C4-2B (cell line): ENCODE results near the gene NEURL3.

Source experiments
- ZFX ChIP-seq: fragments of 450-650 bp; IDR thresholded peaks from 2 replicates; pipeline ENCODE4 v1.6.1; 2017
- TF ChIP-seq, protein P1 (sequence below): fragments of 450-650 bp; conservative IDR thresholded peaks from 2 replicates; pipeline ENCODE4 v1.5.1; 2017; ENCODE audit warnings: mild to moderate bottlenecking

DNA sequence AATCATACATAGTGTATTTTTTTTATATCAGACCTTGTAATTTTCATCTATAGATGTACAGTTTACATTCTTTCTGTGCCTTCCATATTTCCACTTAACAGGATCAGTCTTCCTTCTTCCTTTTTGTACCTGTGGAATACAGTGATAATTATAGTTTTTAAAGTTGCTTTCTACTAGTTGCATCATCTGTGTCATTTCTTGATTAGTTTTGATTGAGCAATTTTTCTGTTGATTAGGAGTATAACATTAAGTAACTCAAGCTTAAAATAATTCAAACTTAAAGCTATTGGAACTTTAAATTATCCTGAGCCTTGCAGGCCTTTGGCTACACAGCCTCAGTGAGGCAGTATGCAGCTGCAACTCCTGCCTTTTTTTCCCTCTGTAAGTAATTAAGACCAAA lies 57.4 kb downstream of the NEURL3 start:
- TF ChIP-seq, protein P1, sequence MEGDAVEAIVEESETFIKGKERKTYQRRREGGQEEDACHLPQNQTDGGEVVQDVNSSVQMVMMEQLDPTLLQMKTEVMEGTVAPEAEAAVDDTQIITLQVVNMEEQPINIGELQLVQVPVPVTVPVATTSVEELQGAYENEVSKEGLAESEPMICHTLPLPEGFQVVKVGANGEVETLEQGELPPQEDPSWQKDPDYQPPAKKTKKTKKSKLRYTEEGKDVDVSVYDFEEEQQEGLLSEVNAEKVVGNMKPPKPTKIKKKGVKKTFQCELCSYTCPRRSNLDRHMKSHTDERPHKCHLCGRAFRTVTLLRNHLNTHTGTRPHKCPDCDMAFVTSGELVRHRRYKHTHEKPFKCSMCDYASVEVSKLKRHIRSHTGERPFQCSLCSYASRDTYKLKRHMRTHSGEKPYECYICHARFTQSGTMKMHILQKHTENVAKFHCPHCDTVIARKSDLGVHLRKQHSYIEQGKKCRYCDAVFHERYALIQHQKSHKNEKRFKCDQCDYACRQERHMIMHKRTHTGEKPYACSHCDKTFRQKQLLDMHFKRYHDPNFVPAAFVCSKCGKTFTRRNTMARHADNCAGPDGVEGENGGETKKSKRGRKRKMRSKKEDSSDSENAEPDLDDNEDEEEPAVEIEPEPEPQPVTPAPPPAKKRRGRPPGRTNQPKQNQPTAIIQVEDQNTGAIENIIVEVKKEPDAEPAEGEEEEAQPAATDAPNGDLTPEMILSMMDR = no peak
- TF ChIP-seq ZFX = no peak
